Tibial nerve (tissue), 4 donors: ENCODE results near the gene TMEM217. TPM values are rescaled to one million over a fixed set of nuclear protein-coding genes. Genes with fewer than 3 reads are reported as not detected.
"Not testable (repeated sequence)": the region's sequence is repeated elsewhere in the genome, so short reads cannot be mapped to it uniquely, and the experiment has no call there.

Source experiments
- DNase-seq, 2 donors: peaks; one replicate each; pipeline ENCODE4 v3.0.0-alpha.2; 2019; ENCODE audit warnings: low spot score in 2 of 2
- H3K27ac ChIP-seq, 4 donors: fragments of 200-600 bp; sonication (generic) in 3 of 4; one replicate each; pipeline ENCODE4 v1.5.1; 2017 to 2019; ENCODE audit warnings: mild to moderate bottlenecking in 1 of 4
- H3K27me3 ChIP-seq, 2 donors: fragments of 200-600 bp; sonication (generic) in 1 of 2; one replicate each; pipeline versions ENCODE4 v1.5.1 to v1.6.0; 2017 to 2019
- H3K36me3 ChIP-seq, 3 donors: fragments of 200-600 bp; sonication (generic); one replicate each; pipeline ENCODE4 v1.5.1; 2018 to 2019
- H3K4me1 ChIP-seq, 4 donors: fragments of 200-600 bp; sonication (generic) in 3 of 4; one replicate each; pipeline ENCODE4 v1.5.1; 2017 to 2019
- H3K4me3 ChIP-seq, 4 donors: fragments of 200-600 bp; sonication (generic) in 3 of 4; one replicate each; pipeline ENCODE4 v1.5.1; 2017 to 2019; ENCODE audit warnings: mild to moderate bottlenecking in 1 of 4, moderate library complexity in 1 of 4
- H3K9me3 ChIP-seq, 4 donors: fragments of 200-600 bp; sonication (generic) in 3 of 4; one replicate each; pipeline ENCODE4 v1.5.1; 2017 to 2019
- CTCF ChIP-seq, 5 experiments: fragments of 200-600 bp in 3 of 5; fragments of 450-650 bp in 2 of 5; sonication (generic) in 3 of 5; IDR thresholded peaks; one replicate each; pipeline ENCODE4 v1.5.1; 2016 to 2019; ENCODE audit warnings: antibody characterized with exemption in 5 of 5, mild to moderate bottlenecking in 3 of 5, moderate library complexity in 2 of 5
- EP300 ChIP-seq, 2 donors: sonication (generic); formaldehyde crosslinking; IDR thresholded peaks; one replicate each; pipeline ENCODE4 v1.6.1; 2017; ENCODE audit warnings: antibody characterized with exemption in 2 of 2, mild to moderate bottlenecking in 1 of 2
- POLR2A ChIP-seq, 2 donors: fragments of 450-650 bp; IDR thresholded peaks; one replicate each; pipeline ENCODE4 v1.6.1; 2017; ENCODE audit warnings: antibody characterized with exemption in 2 of 2, mild to moderate bottlenecking in 2 of 2, moderate library complexity in 2 of 2
- WGBS, 2 donors: methylation state at CpG; one replicate each; pipeline ENCODE4 v1.1.5; 2018; 5-methylcytosine and 5-hydroxymethylcytosine counted together
- total RNA-seq, 4 donors: library from RNA; depleted of rRNA; stranded (reverse); fragments of >200 nt; gene quantifications; one replicate each; pipeline ENCODE4 v1.1.0, GENCODE V29; 2016

The TMEM217 gene
- total RNA-seq, 4 donors from 2014 or later: 0.39 to 1.2 TPM; not detected in 2

GRCh38 chr6:37187321-37188022, 70.5 kb downstream of the TMEM217 start:
- Histone ChIP-seq H3K27ac (no peak overlapping the region), H3K4me1 (no peaks in the 10 kb centered on the region), H3K4me3 (no peak overlapping the region), H3K27me3 (no peaks in the 10 kb centered on the region), H3K9me3 (peaks cover 0 to 4% (median 0%) of the 10 kb centered on the region in 4 donors), H3K36me3 (no peaks in the 10 kb centered on the region)
- no peak for DNase-seq
- TF ChIP-seq POLR2A (IDR thresholded peaks at IDR 0.05) (no peak), CTCF (IDR thresholded peaks at IDR 0.05) (no peak), EP300 (IDR thresholded peaks at IDR 0.05) (no peak)
- 61 to 64% methylated on average over 6 of the region's 7 CpGs for WGBS, 2 donors

DNA sequence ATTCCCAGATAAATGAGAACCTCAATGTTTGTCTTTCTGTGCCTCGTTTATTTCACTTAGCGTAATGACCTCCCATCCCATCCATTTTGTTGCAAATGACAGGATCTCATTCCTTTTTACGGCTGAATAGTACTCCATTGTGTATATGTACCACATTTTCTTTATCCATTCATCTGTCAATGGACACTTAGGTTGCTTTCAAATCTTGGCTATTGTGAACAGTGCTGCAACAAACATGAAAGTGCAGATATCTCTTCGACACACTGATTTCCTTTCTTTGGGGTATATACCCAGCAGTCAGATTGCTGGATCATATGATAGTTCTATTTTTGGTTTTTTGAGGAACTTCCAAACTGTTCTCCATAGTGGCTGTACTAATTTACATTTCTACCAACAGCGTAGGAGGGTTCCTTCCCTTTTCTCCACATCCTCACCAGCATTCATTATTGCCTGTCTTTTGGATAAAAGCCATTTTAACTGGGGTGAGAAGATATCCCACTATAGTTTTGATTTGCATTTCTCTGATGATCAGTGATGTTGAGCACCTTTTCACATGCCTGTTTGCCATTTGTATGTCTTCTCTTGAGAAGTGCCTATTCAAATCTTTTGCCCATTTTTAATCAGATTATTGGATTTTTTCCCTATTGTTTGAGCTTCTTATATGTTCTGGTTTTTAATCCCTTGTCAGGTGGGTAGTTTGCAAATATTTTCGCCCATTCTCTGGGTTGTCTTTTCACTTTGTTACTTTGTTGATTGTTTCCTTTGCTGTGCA, 71.8 kb downstream of the TMEM217 start:
- not testable (repeated sequence) for H3K27me3 ChIP-seq, H3K4me1 ChIP-seq, H3K9me3 ChIP-seq, H3K27ac ChIP-seq, DNase-seq, H3K36me3 ChIP-seq, H3K4me3 ChIP-seq
- peak in 1 of 2 donors; percentile 65 for TF ChIP-seq EP300 (IDR thresholded peaks at IDR 0.05)
- WGBS, 2 donors: 84 to 86% methylated on average over 6 of the region's 6 CpGs

GRCh38 chr6:37182736-37183590, 75.0 kb downstream of the TMEM217 start:
- Histone ChIP-seq H3K36me3 (no peaks in the 10 kb centered on the region), H3K4me3 (no peak overlapping the region), H3K4me1 (no peaks in the 10 kb centered on the region), H3K27me3 (no peaks in the 10 kb centered on the region), H3K27ac (peak overlapping the region in 1 of 4 donors; percentile 59), H3K9me3 (no peaks in the 10 kb centered on the region)
- WGBS, 2 donors: 77 to 78% methylated on average over 8 of the region's 8 CpGs
- no peak for DNase-seq
- TF ChIP-seq POLR2A (IDR thresholded peaks at IDR 0.05) (no peak), EP300 (IDR thresholded peaks at IDR 0.05) (peak in 1 of 2 donors; percentile 72)

- not testable (repeated sequence) for H3K4me1 ChIP-seq, H3K27me3 ChIP-seq, H3K36me3 ChIP-seq, H3K4me3 ChIP-seq, H3K27ac ChIP-seq, H3K9me3 ChIP-seq, DNase-seq
- WGBS, 2 donors: 91 to 93% methylated on average over 4 of the region's 4 CpGs
Measured at GRCh38 chr6:37180610-37181009, 77.3 kb downstream of the TMEM217 start.

DNA sequence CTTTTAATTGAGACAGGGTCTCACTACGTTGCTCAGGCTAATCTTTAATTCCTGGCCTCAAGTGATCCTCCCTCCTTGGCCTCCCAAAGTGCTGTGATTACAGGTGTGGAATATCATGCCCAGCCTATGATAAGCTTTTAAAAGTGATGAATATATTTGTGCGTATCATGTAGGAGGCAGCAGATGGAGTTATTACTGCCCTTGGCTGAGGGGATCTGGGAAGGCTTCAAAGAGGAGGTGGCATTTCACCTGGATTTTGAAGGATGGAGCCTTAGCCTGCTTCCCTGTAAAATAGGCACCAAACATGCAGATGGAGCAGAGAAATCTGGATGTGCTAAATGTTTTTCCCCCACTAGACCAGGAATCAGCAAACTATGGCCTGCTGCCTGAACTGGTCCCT, 77.9 kb downstream of the TMEM217 start:
- Histone ChIP-seq H3K9me3 (no peaks in the 10 kb centered on the region), H3K36me3 (peaks cover 0 to 10% (median 0%) of the 10 kb centered on the region in 3 donors), H3K4me1 (no peaks in the 10 kb centered on the region), H3K27me3 (no peaks in the 10 kb centered on the region), H3K27ac (no peak overlapping the region), H3K4me3 (no peak overlapping the region)
- WGBS, 2 donors: 91 to 95% methylated on average over 2 of the region's 2 CpGs
- DNase-seq: no peak
- TF ChIP-seq POLR2A (IDR thresholded peaks at IDR 0.05) (no peak), EP300 (IDR thresholded peaks at IDR 0.05) (no peak)

DNA sequence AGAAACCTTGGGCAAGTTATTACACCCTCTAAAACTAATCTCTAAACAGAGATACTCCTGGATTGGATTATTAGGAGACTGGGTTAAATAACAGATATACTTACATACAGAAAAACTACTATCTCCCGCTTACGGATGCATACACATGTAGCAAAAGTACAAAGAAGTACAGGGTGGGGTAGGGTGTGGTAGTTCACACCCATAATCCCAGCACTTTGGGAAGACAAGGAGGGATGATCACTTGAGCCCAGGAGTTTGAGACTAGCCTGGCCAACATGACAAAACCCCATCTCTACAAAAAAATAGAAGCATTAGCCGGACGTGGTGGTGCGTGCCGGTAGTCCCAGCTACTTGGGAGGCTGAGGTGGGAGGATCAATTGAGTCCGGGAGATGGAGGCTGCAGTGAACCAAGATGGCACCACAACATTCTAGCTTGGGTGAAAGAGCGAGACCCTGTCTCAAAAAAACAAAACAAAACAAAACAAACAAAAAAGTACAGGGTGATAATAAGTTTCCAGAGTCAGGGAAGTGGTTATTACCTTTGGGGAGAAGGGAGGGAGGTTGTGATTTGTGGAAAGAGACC, 79.9 kb downstream of the TMEM217 start:
- 91 to 93% methylated on average over 8 of the region's 8 CpGs for WGBS, 2 donors
- DNase-seq: no peak
- Histone ChIP-seq H3K4me3 (no peak overlapping the region), H3K36me3 (peaks cover 0 to 30% (median 15%) of the 10 kb centered on the region in 3 donors), H3K27me3 (no peaks in the 10 kb centered on the region), H3K4me1 (peaks cover 0 to 12% (median 2%) of the 10 kb centered on the region in 4 donors), H3K9me3 (no peaks in the 10 kb centered on the region), H3K27ac (no peak overlapping the region)
- TF ChIP-seq EP300 (IDR thresholded peaks at IDR 0.05): no peak
- no peak for TF ChIP-seq CTCF (IDR thresholded peaks at IDR 0.05)
- TF ChIP-seq POLR2A (IDR thresholded peaks at IDR 0.05): no peak
